OCI-LY1 (cell line): ENCODE measurements around the gene PCP4L1.

Experiments
- H2AFZ ChIP-seq: fragments of 200-600 bp; sonication (generic), shearing (Covaris generic); 2 replicates; pipeline ENCODE4 v1.6.0; 2014; ENCODE audit warnings: antibody characterized with exemption, mild to moderate bottlenecking, low read length
- H3F3A ChIP-seq: fragments of 200-600 bp; sonication (generic), shearing (Covaris generic); 2 replicates; pipeline ENCODE4 v1.6.0; 2014; ENCODE audit warnings: mild to moderate bottlenecking, antibody characterized with exemption, low read length, moderate library complexity; ENCODE audit not compliant: insufficient read depth
- H3K27ac ChIP-seq: fragments of 200-600 bp; sonication (generic); 2 replicates; pipeline ENCODE4 v1.5.1; 2014; ENCODE audit warnings: low read length, mixed run types, mild to moderate bottlenecking, low read depth; ENCODE audit not compliant: poor library complexity, severe bottlenecking
- H3K27me3 ChIP-seq: fragments of 200-600 bp; sonication (generic); 2 replicates; pipeline ENCODE4 v1.6.0; 2014; ENCODE audit warnings: antibody characterized with exemption, mild to moderate bottlenecking, low read length, moderate library complexity; ENCODE audit not compliant: insufficient read depth
- H3K36me3 ChIP-seq: fragments of 200-600 bp; sonication (generic); 2 replicates; pipeline ENCODE4 v1.6.1; 2014; ENCODE audit warnings: mild to moderate bottlenecking, antibody characterized with exemption, low read length, moderate library complexity, mixed read lengths; ENCODE audit not compliant: insufficient read depth
- H3K4me1 ChIP-seq: fragments of 200-600 bp; sonication (generic); 2 replicates; pipeline ENCODE4 v1.5.1; 2014; ENCODE audit warnings: mild to moderate bottlenecking, low read length, moderate library complexity; ENCODE audit not compliant: insufficient read depth, severe bottlenecking
- H3K4me2 ChIP-seq: fragments of 200-600 bp; sonication (generic), shearing (Covaris generic); 2 replicates; pipeline ENCODE4 v1.6.1; 2014; ENCODE audit warnings: low read length
- H3K4me3 ChIP-seq: fragments of 200-600 bp; sonication (generic); 2 replicates; pipeline ENCODE4 v1.5.1; 2014; ENCODE audit warnings: low read length, low read depth, mild to moderate bottlenecking, mixed read lengths; ENCODE audit not compliant: poor library complexity, severe bottlenecking
- H3K79me2 ChIP-seq: fragments of 200-600 bp; shearing (Covaris generic); 2 replicates; pipeline ENCODE4 v1.6.1; 2016; ENCODE audit warnings: mixed run types, low read length, mixed read lengths; ENCODE audit not compliant: insufficient read depth
- H3K9ac ChIP-seq: fragments of 200-600 bp; sonication (generic), shearing (Covaris generic); 2 replicates; pipeline ENCODE4 v1.6.1; 2014; ENCODE audit warnings: mild to moderate bottlenecking, low read length, mixed read lengths
- H3K9me2 ChIP-seq: fragments of 200-600 bp; sonication (generic), shearing (Covaris generic); 2 replicates; pipeline ENCODE4 v1.6.1; 2014; ENCODE audit warnings: low read depth, mild to moderate bottlenecking, low read length, mixed read lengths
- H3K9me3 ChIP-seq: fragments of 200-600 bp; shearing (Covaris generic); 2 replicates; pipeline ENCODE4 v1.6.1; 2014; ENCODE audit warnings: low read length, mixed read lengths
- H4K20me1 ChIP-seq: fragments of 200-600 bp; sonication (generic), shearing (Covaris generic); 2 replicates; pipeline ENCODE4 v1.6.0; 2016; ENCODE audit warnings: mild to moderate bottlenecking, low read length; ENCODE audit not compliant: insufficient read depth
- CTCF ChIP-seq: fragments of 200-600 bp; sonication (generic), shearing (Covaris generic); IDR thresholded peaks from 2 replicates; pipeline ENCODE4 v1.5.1; 2017; ENCODE audit warnings: mild to moderate bottlenecking, antibody characterized with exemption, low read length, moderate library complexity, mixed read lengths
- EZH2 ChIP-seq: fragments of 200-600 bp; sonication (generic), shearing (Covaris generic); IDR thresholded peaks from 2 replicates; pipeline ENCODE4 v1.8.0; 2017; ENCODE audit warnings: borderline replicate concordance, mixed run types, mild to moderate bottlenecking, antibody characterized with exemption, low read length, moderate library complexity, mixed read lengths

The PCP4L1 gene

GRCh38 chr1:161282991-161283390 lies 24.4 kb downstream of the PCP4L1 start:
- Histone ChIP-seq H3K36me3 (no peaks in the 10 kb centered on the region), H3K27me3 (peaks cover 4% of the 10 kb centered on the region; the same call in 1 of the 2 replicates)

GRCh38 chr1:161285113-161285512 lies 26.6 kb downstream of the PCP4L1 start:
- Histone ChIP-seq H2AFZ (no peak overlapping the region), H4K20me1 (no peaks in the 10 kb centered on the region), H3K9ac (no peak overlapping the region)

More at GRCh38 chr1:161282991-161283390, 24.4 kb downstream of the PCP4L1 start:
- no peak overlapping the region for H3K4me2 ChIP-seq
- no peaks in the 10 kb centered on the region for H3K79me2 ChIP-seq
- H3F3A ChIP-seq, result no peaks in the 10 kb centered on the region
- H3K9ac ChIP-seq, result no peak overlapping the region
- no peaks in the 10 kb centered on the region for H3K9me3 ChIP-seq
- TF ChIP-seq CTCF, result no peak
- TF ChIP-seq EZH2, result no peak
- H3K4me1 ChIP-seq, result no peaks in the 10 kb centered on the region
- H2AFZ ChIP-seq, result no peak overlapping the region
- H4K20me1 ChIP-seq, result no peaks in the 10 kb centered on the region
- H3K9me2 ChIP-seq, result no peaks in the 10 kb centered on the region
- H3K4me3 ChIP-seq, result no peak overlapping the region
- no peak overlapping the region for H3K27ac ChIP-seq

GRCh38 chr1:161285521-161285920 lies 27.0 kb downstream of the PCP4L1 start:
- no peak overlapping the region for H2AFZ ChIP-seq
- H3K9me3 ChIP-seq, result no peaks in the 10 kb centered on the region
- no peak overlapping the region for H3K4me2 ChIP-seq
- H3K9ac ChIP-seq, result no peak overlapping the region
- no peak overlapping the region for H3K27ac ChIP-seq
- peaks cover 4% of the 10 kb centered on the region; the same call in 1 of the 2 replicates for H3K27me3 ChIP-seq
- no peaks in the 10 kb centered on the region for H3K79me2 ChIP-seq
- no peaks in the 10 kb centered on the region for H3K4me1 ChIP-seq
- no peaks in the 10 kb centered on the region for H3F3A ChIP-seq
- H3K36me3 ChIP-seq, result no peaks in the 10 kb centered on the region
- no peaks in the 10 kb centered on the region for H3K9me2 ChIP-seq
- TF ChIP-seq CTCF (no peak), EZH2 (no peak)
- no peaks in the 10 kb centered on the region for H4K20me1 ChIP-seq
- H3K4me3 ChIP-seq, result no peak overlapping the region

More at GRCh38 chr1:161285113-161285512, 26.6 kb downstream of the PCP4L1 start:
- Histone ChIP-seq H3K9me3 (no peaks in the 10 kb centered on the region), H3K79me2 (no peaks in the 10 kb centered on the region), H3K4me3 (no peak overlapping the region), H3K27me3 (peaks cover 4% of the 10 kb centered on the region; the same call in 1 of the 2 replicates), H3K36me3 (no peaks in the 10 kb centered on the region), H3K9me2 (no peaks in the 10 kb centered on the region), H3K4me1 (no peaks in the 10 kb centered on the region), H3K4me2 (no peak overlapping the region), H3F3A (no peaks in the 10 kb centered on the region), H3K27ac (no peak overlapping the region)
- TF ChIP-seq CTCF (no peak), EZH2 (no peak)
